Measurements from ENCODE around the gene PRIMA1.

DNA sequence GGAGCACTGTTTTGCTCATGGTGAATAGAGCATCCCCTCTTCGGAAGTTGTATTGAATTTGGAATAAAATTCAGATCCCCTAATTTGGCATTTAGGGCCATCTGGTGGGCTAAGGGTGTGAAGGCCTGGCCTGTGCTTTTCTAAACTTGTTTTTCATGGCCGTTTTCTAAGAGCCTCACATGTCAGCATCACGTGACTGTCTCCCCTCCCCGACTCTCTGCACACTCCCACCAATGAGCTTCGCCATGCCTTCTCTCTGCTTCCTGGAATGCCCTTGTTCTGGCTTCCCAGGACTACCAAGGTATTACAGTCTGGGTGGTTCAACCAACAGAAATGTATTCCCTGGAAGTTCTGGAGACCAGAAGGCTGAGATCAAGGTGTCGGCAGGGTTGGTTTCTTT is 85.3 kb downstream of the PRIMA1 start:
- TF ChIP-seq EZH2 (IDR thresholded peaks at IDR 0.05) (no peak), POLR2AphosphoS5 (IDR thresholded peaks at IDR 0.05; ENCODE audit: borderline replicate concordance, low read depth, low read length) (no peak), FOXP2 (optimal IDR thresholded peaks at IDR 0.05; ENCODE audit: control extremely low read depth, extremely low read length, insufficient read depth) (no peak)
